Activated T-helper 1 cell treated with anti-CD3 and anti-CD28 coated beads, Interleukin-12 subunit alpha, Interleukin-12 subunit beta, Interleukin-2, Interleukin-4 antibody, amounts not matched to agents 30 ng/mL and 10 ng/mL and 1 ng/mL, durations not matched to agents 14 hours and 24 hours and 36 hours (primary cell): ENCODE data around the gene BCKDHB. TPM values are rescaled to one million over a fixed set of nuclear protein-coding genes. Genes with fewer than 3 reads are reported as not detected.

ENCODE experiments used
- DNase-seq: peaks from one replicate; pipeline ENCODE4 v3.0.0; 2021; ENCODE audit warnings: low spot score
- H3K27ac Mint-ChIP-seq: one replicate; pipeline ENCODE4 v1.8.0; 2021; ENCODE audit warnings: mild to moderate bottlenecking, mixed read lengths
- H3K27me3 Mint-ChIP-seq: one replicate; pipeline ENCODE4 v1.8.0; 2022; ENCODE audit warnings: mild to moderate bottlenecking, moderate library complexity, mixed read lengths; ENCODE audit not compliant: insufficient read depth
- H3K36me3 Mint-ChIP-seq: one replicate; pipeline ENCODE4 v1.8.0; 2021; ENCODE audit warnings: low read depth, mixed read lengths
- H3K4me1 Mint-ChIP-seq: one replicate; pipeline ENCODE4 v1.8.0; 2021; ENCODE audit warnings: low read depth, mixed read lengths
- H3K4me3 Mint-ChIP-seq: one replicate; pipeline ENCODE4 v1.8.0; 2021; ENCODE audit warnings: mild to moderate bottlenecking, moderate library complexity, mixed read lengths
- H3K9me3 Mint-ChIP-seq: one replicate; pipeline ENCODE4 v1.8.0; 2021; ENCODE audit warnings: mixed read lengths
- intact Hi-C: fragments of 100-400 bp; cut with micrococcal nuclease; formaldehyde crosslinking; loops from one replicate; pipeline ENCODE4 v1.15.1; 2024
- total RNA-seq: library from RNA; stranded (reverse); gene quantifications from 2 replicates; pipeline ENCODE4 v1.2.3, GENCODE V29; 2022

BCKDHB gene
- total RNA-seq, 1 donor from 2014 or later = 13.3 TPM

DNA sequence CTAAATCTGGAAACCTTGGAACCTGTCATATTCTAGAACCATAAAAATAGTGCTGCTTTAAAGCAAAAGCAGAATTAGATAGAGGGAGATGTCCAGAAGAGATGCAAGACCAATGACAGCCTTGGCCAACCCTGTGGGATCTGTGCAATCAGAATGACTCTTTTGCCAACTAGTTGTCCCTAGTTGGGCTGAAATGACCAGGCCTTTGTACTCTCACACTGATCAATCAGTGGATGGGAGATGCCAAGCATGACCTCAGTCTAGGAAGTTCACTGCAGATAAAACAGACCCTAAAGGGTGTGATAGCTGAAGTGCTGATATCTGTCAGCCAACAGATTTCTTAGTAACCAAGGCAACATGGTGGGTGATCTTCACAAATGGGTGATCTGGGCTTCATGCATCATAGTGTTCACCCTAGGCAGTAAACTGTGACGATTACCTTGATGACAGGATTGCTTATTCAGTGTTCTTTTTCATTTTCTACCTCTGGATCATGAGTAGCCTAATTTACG lies 52.1 kb downstream of the BCKDHB start:
- no peaks in the 10 kb centered on the region for H3K36me3 Mint-ChIP-seq
- no peak for DNase-seq
- H3K27ac Mint-ChIP-seq = no peak overlapping the region
- no peaks in the 10 kb centered on the region for H3K9me3 Mint-ChIP-seq
- intact Hi-C loops = no loop called here
- H3K4me3 Mint-ChIP-seq = no peak overlapping the region
- H3K27me3 Mint-ChIP-seq = no peaks in the 10 kb centered on the region
- no peaks in the 10 kb centered on the region for H3K4me1 Mint-ChIP-seq

DNA sequence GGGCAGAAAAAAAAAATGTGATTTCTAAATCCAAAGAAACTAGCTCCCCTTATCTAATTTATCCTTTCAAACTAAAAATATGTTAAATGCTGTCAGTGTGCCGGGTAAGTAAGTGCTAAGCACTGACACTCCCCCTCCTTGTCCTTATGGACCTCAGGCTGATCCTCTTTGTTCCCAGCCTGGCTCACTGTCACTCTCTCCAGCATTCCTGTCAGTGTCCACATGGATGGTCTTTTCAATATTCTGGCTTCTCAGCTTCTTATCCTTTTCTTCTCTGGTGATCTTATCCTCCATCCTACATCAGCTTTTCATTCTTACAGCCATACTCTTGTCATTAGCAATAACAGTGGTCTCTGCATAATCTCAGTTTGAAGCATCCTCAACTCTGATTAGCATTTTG lies 55.0 kb downstream of the BCKDHB start:
- DNase-seq = no peak
- no peaks in the 10 kb centered on the region for H3K36me3 Mint-ChIP-seq
- H3K4me1 Mint-ChIP-seq = no peaks in the 10 kb centered on the region
- intact Hi-C loops = loop anchor here (10.0 kb wide), 2 partner anchors 627 to 1087 kb away; partner anchors contain the start of genes LCA5 and PHIP
- no peaks in the 10 kb centered on the region for H3K9me3 Mint-ChIP-seq
- no peak overlapping the region for H3K27ac Mint-ChIP-seq
- no peak overlapping the region for H3K4me3 Mint-ChIP-seq
- no peaks in the 10 kb centered on the region for H3K27me3 Mint-ChIP-seq

DNA sequence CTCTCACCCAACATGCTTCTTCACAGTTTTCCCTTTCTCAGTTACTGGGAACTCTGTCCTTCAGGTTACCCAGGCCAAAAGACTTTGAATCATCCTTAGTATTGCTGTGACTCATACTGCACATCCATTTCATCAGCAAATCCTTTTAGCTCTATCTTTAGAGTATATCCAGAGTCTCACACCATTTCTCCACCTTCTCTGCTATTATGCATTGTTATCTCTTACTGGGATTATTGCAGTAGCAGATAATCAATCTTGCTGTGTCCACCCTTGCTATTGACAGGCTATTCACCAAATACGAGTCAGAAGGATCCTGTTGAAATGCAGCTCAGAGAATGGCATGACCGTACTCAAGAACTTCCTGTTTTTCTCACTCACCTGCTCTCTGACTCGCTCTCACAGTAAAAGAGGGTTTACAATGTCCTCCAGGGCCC lies 57.3 kb downstream of the BCKDHB start:
- no peak overlapping the region for H3K27ac Mint-ChIP-seq
- H3K27me3 Mint-ChIP-seq = no peaks in the 10 kb centered on the region
- no peaks in the 10 kb centered on the region for H3K9me3 Mint-ChIP-seq
- intact Hi-C loops = loop anchor here (1.0 to 10.0 kb wide), 5 partner anchors 8 to 1089 kb away; partner anchors contain the start of genes LCA5, PHIP and TTK
- H3K4me3 Mint-ChIP-seq = no peak overlapping the region
- no peak for DNase-seq
- no peaks in the 10 kb centered on the region for H3K36me3 Mint-ChIP-seq
- no peaks in the 10 kb centered on the region for H3K4me1 Mint-ChIP-seq

DNA sequence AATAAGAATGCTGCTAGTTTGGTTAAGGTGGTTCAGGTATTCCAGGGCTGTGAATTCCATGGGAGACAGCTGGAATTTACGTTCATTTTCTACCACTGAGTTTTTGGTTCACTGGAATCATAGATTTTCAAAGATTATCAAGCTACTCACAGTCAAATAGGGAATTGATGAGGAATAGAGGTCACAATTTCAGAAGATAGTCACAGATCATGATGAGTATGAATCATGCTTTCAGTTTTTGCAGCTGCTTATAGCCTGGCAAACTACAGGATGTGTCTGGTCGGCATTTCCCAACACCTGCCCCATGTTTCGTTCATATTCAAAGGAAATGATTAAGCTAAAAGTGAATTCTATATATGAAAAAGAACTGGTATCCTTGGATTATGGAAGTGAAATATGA lies 58.7 kb downstream of the BCKDHB start:
- DNase-seq = peak; percentile 19
- Mint-ChIP-seq H3K9me3 (no peaks in the 10 kb centered on the region), H3K4me3 (peak overlapping the region; percentile 56), H3K4me1 (no peaks in the 10 kb centered on the region), H3K36me3 (no peaks in the 10 kb centered on the region), H3K27me3 (no peaks in the 10 kb centered on the region), H3K27ac (peak overlapping the region; percentile 67)
- intact Hi-C loops = loop anchor here (1.0 to 10.0 kb wide), 7 partner anchors 59 to 1090 kb away; partner anchors contain the start of genes BCKDHB, ELOVL4, LCA5 and PHIP

DNA sequence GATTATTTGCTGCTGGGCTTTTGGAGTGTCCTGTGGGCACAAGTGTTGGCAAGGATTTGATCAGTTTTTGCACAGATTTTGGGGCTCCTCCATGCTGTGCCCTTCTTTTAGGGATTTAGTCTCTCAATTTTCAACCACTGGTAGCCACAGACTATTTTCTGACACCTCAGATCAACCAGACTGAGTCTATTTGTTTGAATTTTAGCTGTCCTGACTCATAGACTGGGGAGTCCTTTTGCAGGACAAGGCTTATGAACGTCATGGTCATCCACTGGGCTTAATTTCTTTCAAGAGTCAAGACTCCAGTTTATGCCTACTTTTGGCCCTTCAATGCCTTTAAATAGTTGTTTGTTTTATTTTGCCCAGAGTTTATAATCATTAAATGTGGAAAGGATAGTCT lies 59.3 kb downstream of the BCKDHB start:
- Mint-ChIP-seq H3K27ac (no peak overlapping the region), H3K9me3 (no peaks in the 10 kb centered on the region), H3K27me3 (no peaks in the 10 kb centered on the region), H3K4me1 (no peaks in the 10 kb centered on the region), H3K4me3 (no peak overlapping the region), H3K36me3 (no peaks in the 10 kb centered on the region)
- no peak for DNase-seq
- intact Hi-C loops = loop anchor here (1.0 to 10.0 kb wide), 7 partner anchors 60 to 1091 kb away; partner anchors contain the start of genes BCKDHB, ELOVL4, LCA5 and PHIP

DNA sequence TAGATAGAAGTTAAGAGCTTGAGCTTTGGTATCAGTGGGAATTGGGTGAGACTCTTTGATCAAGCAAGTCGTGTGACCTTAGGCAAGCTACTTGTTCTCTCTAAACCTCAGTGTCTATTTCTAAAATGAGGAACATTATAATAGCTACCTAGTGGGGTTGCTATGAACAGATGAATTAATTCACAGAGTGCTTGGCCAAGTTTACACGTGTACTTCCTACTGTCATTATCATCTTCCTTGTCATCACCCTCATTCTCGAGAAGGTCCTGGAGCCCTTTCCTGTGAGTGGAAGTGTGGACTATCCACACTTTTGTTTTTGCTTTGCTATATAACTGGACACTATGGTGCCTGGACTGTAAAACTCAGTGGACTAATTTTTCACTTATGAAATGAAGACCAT lies 64.0 kb downstream of the BCKDHB start:
- intact Hi-C loops = no loop called here
- no peak for DNase-seq
- Mint-ChIP-seq H3K4me1 (no peaks in the 10 kb centered on the region), H3K9me3 (no peaks in the 10 kb centered on the region), H3K27me3 (no peaks in the 10 kb centered on the region), H3K4me3 (no peak overlapping the region), H3K27ac (no peak overlapping the region), H3K36me3 (peaks cover 4% of the 10 kb centered on the region)

DNA sequence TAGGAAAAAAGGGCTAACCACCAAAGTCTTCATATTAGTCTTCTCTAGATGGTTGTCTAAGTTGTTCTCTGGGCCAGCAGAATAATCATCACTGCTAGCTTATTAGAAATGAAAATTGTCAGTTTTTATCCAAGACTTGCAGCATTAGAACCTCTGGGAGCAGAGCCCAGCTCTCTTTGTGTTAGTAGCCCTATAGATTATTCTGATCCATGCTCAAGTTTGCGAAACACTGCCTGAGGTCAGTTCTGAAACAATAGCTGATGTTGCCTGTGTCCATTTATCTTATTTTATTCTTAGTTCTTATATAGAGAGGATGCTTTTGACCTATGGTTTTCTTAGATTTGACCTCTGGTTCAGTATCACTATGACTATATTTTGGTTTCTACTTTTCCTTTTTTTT lies 66.9 kb downstream of the BCKDHB start:
- no peaks in the 10 kb centered on the region for H3K9me3 Mint-ChIP-seq
- intact Hi-C loops = no loop called here
- H3K36me3 Mint-ChIP-seq = peaks cover 4% of the 10 kb centered on the region
- H3K4me3 Mint-ChIP-seq = no peak overlapping the region
- H3K4me1 Mint-ChIP-seq = no peaks in the 10 kb centered on the region
- no peak for DNase-seq
- no peaks in the 10 kb centered on the region for H3K27me3 Mint-ChIP-seq
- no peak overlapping the region for H3K27ac Mint-ChIP-seq

DNA sequence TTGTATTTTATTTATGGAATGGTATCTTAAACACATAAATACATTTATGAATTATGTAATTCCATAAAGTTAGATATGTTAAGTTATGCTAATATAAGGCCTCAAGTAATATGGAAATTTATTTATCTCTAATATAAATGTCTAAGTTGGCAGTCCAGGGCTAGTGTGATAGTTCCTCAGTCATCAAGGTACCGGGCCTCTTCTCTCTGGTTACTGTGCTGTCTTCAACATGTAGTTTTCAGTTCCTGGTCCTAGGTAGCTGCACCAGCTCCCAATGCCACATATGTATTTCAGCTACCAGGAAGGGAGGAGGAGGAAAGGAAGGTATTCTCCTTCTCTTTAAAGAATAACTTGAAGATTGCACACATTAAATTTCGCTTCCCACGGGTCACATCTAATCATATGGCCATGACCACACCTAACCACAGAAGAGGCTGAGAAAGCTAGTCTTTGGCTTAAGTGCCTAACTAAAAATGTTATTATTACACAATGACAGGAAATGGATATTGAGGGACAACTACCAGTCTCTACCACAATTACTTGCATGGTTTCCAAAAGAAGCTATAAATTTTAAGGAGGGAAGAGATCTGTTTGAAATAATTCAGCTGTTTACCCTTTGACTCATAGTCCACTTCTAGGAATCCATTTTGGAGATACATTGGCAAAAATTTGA lies 68.6 kb downstream of the BCKDHB start:
- no peak overlapping the region for H3K27ac Mint-ChIP-seq
- DNase-seq = no peak
- intact Hi-C loops = no loop called here
- H3K36me3 Mint-ChIP-seq = peaks cover 4% of the 10 kb centered on the region
- H3K4me3 Mint-ChIP-seq = no peak overlapping the region
- no peaks in the 10 kb centered on the region for H3K4me1 Mint-ChIP-seq
- H3K9me3 Mint-ChIP-seq = no peaks in the 10 kb centered on the region
- H3K27me3 Mint-ChIP-seq = no peaks in the 10 kb centered on the region

DNA sequence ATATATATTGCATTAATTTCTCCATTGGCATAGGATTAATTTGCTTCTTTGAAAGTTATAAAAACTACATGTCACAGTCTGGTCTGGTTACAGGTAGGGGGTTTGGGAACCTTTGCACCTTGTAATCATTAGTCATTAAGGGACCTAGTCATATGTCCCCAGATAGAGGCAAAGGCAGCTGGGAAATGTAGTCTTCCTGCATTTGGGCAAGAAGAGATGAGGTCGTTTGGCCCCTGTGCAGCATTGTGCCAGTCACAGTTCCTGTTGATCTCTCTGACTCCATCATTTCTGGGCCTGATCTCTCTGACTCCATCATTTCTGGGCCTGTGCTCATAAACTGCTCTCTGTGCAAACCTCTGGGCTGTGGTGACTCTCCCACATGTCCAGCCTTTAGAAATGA lies 73.2 kb downstream of the BCKDHB start:
- Mint-ChIP-seq H3K36me3 (peaks cover 1% of the 10 kb centered on the region), H3K27me3 (no peaks in the 10 kb centered on the region), H3K4me3 (no peak overlapping the region), H3K4me1 (no peaks in the 10 kb centered on the region), H3K9me3 (peaks cover 1% of the 10 kb centered on the region), H3K27ac (no peak overlapping the region)
- intact Hi-C loops = no loop called here
- DNase-seq = no peak

DNA sequence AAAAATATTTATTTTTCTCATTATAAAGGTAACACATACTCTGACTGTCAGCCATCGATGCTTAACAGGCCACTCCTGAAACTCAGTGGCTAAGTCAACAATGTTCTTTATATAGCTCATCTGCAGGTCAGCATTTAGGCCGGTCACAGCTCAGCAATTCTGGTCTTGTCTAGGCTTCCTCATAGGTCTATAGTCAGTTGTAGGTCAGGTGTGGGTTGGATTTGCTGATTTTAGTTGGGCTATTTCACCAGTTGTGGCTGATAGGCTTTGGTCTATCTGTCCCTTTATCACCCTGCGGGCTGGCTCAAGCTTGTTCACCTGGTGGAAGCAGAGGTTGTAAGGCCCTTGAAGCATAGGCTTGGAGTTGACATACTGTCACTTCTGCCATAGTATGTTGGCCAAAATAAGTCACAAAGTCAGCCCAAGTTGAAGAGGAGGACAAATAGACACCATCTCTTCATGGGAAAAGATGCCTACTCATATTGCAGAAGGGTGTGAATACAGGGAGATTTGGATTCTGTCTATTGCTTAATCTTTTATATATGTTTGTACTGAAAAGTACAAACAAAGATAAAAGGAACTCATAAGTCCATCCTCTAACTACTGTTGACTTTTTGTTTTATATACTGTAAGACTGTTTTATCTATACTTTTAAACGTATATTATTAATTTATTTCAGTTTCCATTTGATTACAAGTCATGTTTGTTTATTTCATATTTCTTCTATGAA lies 75.0 kb downstream of the BCKDHB start:
- H3K36me3 Mint-ChIP-seq = peaks cover 4% of the 10 kb centered on the region
- intact Hi-C loops = no loop called here
- peaks cover 10% of the 10 kb centered on the region for H3K9me3 Mint-ChIP-seq
- H3K27me3 Mint-ChIP-seq = no peaks in the 10 kb centered on the region
- H3K4me1 Mint-ChIP-seq = no peaks in the 10 kb centered on the region
- no peak for DNase-seq
- H3K27ac Mint-ChIP-seq = no peak overlapping the region
- H3K4me3 Mint-ChIP-seq = no peak overlapping the region

DNA sequence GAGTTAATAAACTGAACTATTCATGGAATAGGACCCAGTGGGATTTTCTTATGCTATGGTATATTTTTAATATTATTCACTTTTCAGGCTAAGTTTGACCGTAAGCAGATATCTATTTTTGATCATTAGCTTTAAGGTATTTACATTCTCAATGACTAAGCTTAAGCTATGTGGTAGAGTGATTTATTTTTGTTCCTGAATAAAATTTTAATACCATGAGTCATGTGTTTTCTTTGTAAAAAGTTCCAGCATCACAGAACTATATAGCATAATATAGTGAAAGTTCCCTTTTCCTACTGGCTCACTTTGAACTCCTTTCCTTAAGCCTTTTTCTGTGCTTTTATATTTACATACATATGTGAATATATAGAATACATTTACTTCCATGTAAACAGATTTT lies 75.8 kb downstream of the BCKDHB start:
- Mint-ChIP-seq H3K9me3 (peaks cover 10% of the 10 kb centered on the region), H3K36me3 (peaks cover 4% of the 10 kb centered on the region), H3K27me3 (no peaks in the 10 kb centered on the region), H3K4me1 (no peaks in the 10 kb centered on the region), H3K27ac (no peak overlapping the region), H3K4me3 (no peak overlapping the region)
- intact Hi-C loops = no loop called here
- no peak for DNase-seq

DNA sequence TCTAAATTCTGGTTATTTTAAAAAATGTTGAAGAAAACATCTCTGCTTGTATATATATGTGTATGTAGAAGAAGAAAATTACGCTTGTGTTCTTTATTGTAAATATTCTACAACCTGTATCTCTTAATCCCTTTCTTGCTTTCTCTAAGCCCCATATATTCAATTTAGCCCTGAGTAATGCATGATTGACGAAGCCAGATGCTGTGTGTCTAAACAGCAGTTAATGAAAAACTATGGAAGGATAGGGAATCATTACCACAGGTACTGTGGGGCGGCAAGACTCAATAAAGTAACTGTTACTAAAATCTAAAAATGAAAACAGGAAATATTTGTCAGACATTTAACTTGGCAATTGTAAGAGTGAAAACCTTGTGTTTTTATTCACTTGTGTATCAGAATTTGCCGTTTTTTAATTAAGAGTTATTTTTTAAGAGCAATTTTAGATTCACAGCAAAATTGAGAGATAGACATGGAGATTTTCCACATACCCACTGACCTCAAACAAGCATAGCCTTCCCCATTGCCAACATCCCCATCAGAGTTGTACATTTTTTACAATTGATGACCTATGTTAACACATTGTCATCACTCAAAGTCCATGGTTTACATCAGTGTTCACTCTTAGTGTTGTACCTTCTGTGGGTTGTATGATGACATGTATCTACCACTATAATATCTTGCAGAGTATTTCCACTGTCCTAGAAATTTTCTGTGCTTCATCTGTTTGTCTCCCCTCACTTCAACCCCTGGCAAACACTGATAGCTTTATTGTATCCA lies 76.7 kb downstream of the BCKDHB start:
- H3K4me1 Mint-ChIP-seq = no peaks in the 10 kb centered on the region
- intact Hi-C loops = no loop called here
- no peak for DNase-seq
- H3K27ac Mint-ChIP-seq = no peak overlapping the region
- peaks cover 10% of the 10 kb centered on the region for H3K9me3 Mint-ChIP-seq
- H3K36me3 Mint-ChIP-seq = peaks cover 4% of the 10 kb centered on the region
- no peak overlapping the region for H3K4me3 Mint-ChIP-seq
- no peaks in the 10 kb centered on the region for H3K27me3 Mint-ChIP-seq
